HUDEP-2 (cell line): ENCODE data around the gene SCNN1G.

Experiments
- DNase-seq, 76 experiments: peaks; one replicate each; lab custom pipeline; 2025; ENCODE audit not compliant: unreplicated experiment in 76 of 76; lab: John Stamatoyannopoulos, UW

The SCNN1G gene

DNA sequence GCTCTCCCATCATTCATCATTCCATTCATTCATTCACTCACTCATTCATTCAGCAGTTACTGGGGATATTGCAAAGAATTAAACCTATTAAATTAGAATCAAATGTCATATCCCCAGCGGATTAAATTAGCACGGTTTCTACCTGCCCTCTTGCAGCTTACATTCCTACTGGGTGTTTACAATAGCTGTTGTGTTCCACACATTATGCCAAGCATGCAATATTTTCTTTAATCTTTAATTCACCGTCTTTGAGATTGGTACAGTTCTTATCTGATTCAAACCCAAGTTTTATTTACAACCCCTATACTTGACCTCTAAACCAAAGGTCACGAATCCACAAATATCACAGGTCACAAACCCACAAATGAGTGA, 32.6 kb upstream of the SCNN1G start:
- DNase-seq: no peak

DNA sequence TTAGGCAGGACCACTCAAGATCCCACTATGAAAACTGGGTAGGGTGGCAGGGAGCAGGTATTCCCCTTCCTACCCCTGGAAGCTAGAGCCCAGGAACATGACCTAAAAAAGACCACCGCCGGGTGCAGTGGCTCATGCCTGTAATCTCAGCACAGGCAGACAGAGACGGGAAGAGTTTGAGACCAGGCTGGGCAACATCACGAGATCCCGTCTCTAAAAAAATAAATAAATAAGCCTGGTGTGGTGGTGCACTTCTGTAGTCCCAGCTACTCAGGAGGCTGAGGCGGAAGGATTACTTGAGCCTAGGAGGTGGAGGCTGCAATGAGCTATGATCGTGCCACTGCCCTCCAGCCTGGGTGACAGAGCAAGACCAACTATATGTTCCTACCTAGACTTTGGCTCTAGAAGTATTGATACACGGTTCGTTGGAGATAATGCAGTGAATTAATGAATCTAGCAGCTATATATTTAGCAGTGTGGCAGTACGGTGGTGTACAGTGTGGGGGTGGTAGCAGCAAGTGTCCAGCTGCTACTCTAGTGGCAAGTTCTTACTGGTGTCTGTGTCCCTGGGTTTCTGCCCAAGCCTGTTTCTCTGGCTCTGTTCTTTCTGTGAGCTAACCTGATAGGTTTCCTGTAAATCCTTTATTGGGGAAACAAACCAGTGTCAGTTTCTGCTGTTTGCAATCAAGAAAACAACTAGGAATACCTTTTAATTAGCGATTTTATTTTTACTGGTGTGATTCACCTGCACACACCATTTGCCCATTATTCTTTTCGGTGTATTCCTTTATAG, 30.0 kb upstream of the SCNN1G start:
- DNase-seq: no peak

GRCh38 chr16:23155445-23156049, 27.0 kb upstream of the SCNN1G start:
- peak in 17 of 76 experiments; percentile 0 to 28 (median 6) for DNase-seq

DNA sequence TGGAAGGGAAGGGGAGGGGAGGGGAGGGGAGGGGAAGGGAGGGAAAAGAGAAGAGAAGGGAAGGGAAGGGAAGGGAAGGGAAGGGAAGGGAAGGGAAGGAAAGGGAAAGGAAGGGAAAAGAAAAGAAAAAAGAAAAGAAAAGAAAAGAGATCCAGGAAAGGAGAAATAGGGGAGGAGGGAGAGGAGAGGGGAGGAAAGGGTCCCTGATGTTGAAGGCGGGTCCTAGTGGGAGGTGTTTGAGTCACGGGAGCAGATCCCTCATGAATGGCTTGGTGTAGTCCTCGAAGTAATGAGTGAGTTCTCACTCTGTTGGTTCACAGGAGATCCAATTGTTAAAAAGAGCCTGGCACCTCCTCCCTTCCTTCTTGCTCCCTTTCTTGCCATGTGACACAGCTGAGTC, 26.4 kb upstream of the SCNN1G start:
- no peak for DNase-seq

DNA sequence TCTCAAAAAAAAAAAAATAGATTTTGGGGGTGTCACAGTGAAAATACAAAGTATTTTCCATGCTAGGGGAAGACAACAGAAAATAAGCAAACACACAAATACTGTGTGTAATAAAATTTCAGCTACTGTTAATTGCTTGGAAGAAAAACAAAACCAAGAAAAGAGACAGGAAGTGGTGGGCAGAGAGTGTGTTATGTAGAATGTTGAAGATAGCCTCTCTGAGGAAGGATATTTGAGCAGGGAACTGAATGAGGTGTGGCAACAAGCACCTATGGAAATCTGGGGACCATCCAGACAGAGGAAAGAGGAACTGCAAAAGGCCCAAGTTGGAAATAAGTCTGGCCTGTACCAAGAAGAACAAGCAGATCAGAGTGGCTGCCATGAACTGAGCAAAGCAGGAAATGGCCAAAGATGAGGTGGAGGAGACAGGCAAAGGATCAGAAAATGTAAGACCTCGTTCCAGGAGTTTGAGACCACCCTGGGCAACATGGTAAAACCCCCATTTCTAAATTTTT, 25.5 kb upstream of the SCNN1G start:
- DNase-seq: no peak

DNA sequence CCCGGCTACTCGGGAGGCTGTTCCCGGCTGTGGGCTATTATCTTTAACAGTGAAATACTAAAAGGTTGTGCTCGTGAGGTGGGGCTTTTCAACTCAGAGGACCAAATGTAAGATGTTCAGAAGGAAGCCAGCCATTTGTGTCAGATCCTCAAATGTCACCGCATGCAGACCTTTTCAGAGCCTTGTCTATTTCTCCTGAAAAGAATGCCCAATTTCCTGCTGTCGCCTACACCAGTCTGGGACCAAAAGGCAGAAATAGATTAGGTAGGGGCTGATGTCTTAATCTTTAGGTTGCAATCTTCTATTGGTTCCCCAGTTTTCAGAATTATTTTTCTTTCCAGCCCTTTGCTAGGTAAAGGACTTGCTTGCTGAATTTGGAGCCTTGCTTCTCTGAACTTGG, 24.4 kb upstream of the SCNN1G start:
- no peak for DNase-seq

GRCh38 chr16:23160082-23160481, 22.5 kb upstream of the SCNN1G start:
- DNase-seq: peak in 3 of 76 experiments; percentile 1 to 7 (median 3)

GRCh38 chr16:23160574-23160973, 22.0 kb upstream of the SCNN1G start:
- DNase-seq: no peak

GRCh38 chr16:23163921-23164320, 18.6 kb upstream of the SCNN1G start:
- DNase-seq: no peak

DNA sequence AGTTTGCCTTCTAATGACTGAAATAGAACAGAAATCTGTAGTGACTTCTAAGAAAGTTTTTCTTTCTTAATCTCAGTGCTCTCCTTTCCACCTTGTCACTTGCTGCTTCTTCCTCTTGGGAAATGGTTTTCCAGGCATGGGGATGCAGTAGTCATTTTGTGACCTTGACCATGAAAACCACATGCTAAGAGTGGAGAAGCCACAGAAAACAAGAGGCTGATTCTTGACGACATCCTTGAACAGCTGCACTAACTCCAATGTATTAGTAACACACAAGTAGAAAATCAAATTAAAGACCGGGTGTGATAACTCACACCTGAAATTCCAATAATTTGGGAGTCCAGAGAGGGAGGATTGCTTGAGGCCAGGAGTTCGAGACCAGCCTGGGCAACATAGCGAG, 17.8 kb upstream of the SCNN1G start:
- DNase-seq: no peak

GRCh38 chr16:23172583-23172982, 10.0 kb upstream of the SCNN1G start:
- DNase-seq: no peak

DNA sequence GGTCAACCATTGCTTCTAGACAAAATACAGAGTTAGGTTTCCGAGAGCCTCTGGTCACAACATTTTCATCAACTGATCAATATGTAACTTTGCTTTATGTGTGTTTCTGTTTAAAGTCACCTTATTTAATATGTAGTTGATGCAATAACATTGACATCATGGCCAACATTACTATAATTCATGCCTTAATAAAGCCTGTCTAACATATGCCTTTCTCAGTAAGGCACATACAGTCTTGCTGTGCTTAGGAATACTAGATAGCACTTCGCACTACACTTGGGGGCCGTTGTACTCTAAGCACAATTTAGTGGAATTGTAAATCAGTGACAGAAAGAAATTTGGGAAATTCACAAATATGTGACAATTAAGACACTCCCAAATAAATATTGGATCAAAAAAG, 9.6 kb upstream of the SCNN1G start:
- no peak for DNase-seq

DNA sequence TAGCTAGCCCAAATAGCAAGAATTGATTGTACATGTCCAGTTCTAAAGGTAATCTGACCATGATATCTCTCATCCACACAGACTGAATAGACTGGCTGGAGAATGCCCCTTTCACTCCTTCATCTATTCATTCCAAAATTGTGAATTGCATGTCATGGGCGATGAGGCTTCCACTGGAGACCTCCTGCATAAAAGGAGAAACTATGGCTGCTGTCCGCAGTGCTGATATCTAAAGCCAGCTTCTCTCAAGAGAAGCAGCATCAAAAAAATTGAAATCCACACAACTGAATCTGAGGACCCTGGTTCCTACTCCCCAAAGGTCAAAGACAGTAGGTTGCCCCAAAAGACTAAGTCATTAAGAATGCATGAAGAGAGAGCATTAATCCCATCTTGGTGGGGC, 7.9 kb upstream of the SCNN1G start:
- peak in 1 of 76 experiments; percentile 3 for DNase-seq

GRCh38 chr16:23175651-23176050, 6.9 kb upstream of the SCNN1G start:
- no peak for DNase-seq

GRCh38 chr16:23181506-23181905, 1.0 kb upstream of the SCNN1G start:
- no peak for DNase-seq

- peak in 61 of 76 experiments; percentile 5 to 75 (median 52) for DNase-seq
Observed at GRCh38 chr16:23182206-23182678, 303 bp upstream of the SCNN1G start.

- no peak for DNase-seq
Observed at GRCh38 chr16:23183543-23183862, 958 bp downstream of the SCNN1G start.

- DNase-seq: peak in 3 of 76 experiments; percentile 2 to 11 (median 9)
Observed at GRCh38 chr16:23185656-23186055, 3.1 kb downstream of the SCNN1G start.

GRCh38 chr16:23186171-23186570, 3.6 kb downstream of the SCNN1G start:
- no peak for DNase-seq

- no peak for DNase-seq
Observed at GRCh38 chr16:23187341-23187740, 4.8 kb downstream of the SCNN1G start.

GRCh38 chr16:23188911-23189310, 6.4 kb downstream of the SCNN1G start:
- no peak for DNase-seq
